Mucosa of descending colon (tissue), 3 donors: ENCODE results near the gene TMPRSS11D. TPM values are rescaled to one million over a fixed set of nuclear protein-coding genes. Genes with fewer than 3 reads are reported as not detected.

Experiments used
- ATAC-seq: fragments of 200-7000 bp; cut with Tn5 transposase; one replicate; pipeline ENCODE4 v1.9.1; 2020; ENCODE audit warnings: mild to moderate bottlenecking, moderate library complexity
- DNase-seq, 3 donors: peaks; one replicate each; pipeline ENCODE4 v3.0.0-alpha.2; 2020
- H3K36me3 ChIP-seq: fragments of 200-600 bp; one replicate; pipeline ENCODE4 v1.8.0; 2021; ENCODE audit warnings: low read depth, mild to moderate bottlenecking
- H3K4me1 ChIP-seq: fragments of 200-600 bp; one replicate; pipeline ENCODE4 v1.8.0; 2021; ENCODE audit warnings: low read depth, mild to moderate bottlenecking
- H3K4me3 ChIP-seq: fragments of 200-600 bp; one replicate; pipeline ENCODE4 v1.8.0; 2021; ENCODE audit warnings: mild to moderate bottlenecking
- H3K9me3 ChIP-seq: fragments of 200-600 bp; one replicate; pipeline ENCODE4 v1.8.0; 2021; ENCODE audit warnings: mild to moderate bottlenecking
- intact Hi-C, 2 donors: fragments of 100-400 bp; cut with DNase I in 1 of 2; cut with micrococcal nuclease in 1 of 2; formaldehyde crosslinking; loops; one replicate each; pipeline versions ENCODE4 v1.11.0 to v1.11.1; 2022; cut with DNase I, micrococcal nuclease
- total RNA-seq, 3 donors: library from RNA; stranded (reverse); fragmentation: NEBNext Ultra II Directional in 2 of 3; extraction: Animal tissue kit (Norgen Biotek cat#: 25700) in 2 of 3; gene quantifications; one replicate each; pipeline versions ENCODE4 v1.2.1 to v1.2.4, GENCODE V29; 2021 to 2023
- TF ChIP-seq, protein P1 (sequence below): fragments of 200-600 bp; IDR thresholded peaks from one replicate; pipeline ENCODE4 v1.8.0; 2022; ENCODE audit warnings: antibody characterized with exemption, mild to moderate bottlenecking
- donor health status: DM: no; HTN: no; CAD: no; lungs with moderate emphysema.
- donor health status: DM: no; HTN: no; CAD: no.
- donor health status: DM: no; HTN: yes; CAD: no.

Gene TMPRSS11D
- total RNA-seq, 3 donors from 2014 or later: not detected

DNA sequence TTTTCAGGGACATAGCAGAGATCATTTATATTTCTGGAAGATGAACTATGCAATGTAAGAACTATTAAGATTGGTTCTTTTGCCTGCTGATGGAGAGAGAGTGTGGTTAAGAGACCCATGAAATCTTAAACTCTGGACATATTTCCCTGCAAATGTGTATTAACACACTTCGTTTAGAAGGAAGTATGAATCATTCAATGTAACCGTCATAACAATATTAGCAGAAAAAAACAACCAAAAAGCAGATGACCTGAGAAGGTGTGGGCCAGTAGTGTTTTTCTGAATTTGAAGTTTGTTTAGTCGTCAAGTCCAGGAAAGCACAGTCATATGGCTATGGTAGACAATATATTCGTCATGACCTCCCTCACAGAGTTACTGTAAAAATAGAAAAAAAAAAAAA is 2.5 kb upstream of the TMPRSS11D start:
- Histone ChIP-seq H3K36me3 (no peaks in the 10 kb centered on the region), H3K9me3 (no peaks in the 10 kb centered on the region), H3K4me1 (no peaks in the 10 kb centered on the region), H3K4me3 (no peak overlapping the region)
- TF ChIP-seq, protein P1, sequence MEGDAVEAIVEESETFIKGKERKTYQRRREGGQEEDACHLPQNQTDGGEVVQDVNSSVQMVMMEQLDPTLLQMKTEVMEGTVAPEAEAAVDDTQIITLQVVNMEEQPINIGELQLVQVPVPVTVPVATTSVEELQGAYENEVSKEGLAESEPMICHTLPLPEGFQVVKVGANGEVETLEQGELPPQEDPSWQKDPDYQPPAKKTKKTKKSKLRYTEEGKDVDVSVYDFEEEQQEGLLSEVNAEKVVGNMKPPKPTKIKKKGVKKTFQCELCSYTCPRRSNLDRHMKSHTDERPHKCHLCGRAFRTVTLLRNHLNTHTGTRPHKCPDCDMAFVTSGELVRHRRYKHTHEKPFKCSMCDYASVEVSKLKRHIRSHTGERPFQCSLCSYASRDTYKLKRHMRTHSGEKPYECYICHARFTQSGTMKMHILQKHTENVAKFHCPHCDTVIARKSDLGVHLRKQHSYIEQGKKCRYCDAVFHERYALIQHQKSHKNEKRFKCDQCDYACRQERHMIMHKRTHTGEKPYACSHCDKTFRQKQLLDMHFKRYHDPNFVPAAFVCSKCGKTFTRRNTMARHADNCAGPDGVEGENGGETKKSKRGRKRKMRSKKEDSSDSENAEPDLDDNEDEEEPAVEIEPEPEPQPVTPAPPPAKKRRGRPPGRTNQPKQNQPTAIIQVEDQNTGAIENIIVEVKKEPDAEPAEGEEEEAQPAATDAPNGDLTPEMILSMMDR: no peak
- intact Hi-C loops: no loop called here
- no peak for ATAC-seq
- DNase-seq: no peak

DNA sequence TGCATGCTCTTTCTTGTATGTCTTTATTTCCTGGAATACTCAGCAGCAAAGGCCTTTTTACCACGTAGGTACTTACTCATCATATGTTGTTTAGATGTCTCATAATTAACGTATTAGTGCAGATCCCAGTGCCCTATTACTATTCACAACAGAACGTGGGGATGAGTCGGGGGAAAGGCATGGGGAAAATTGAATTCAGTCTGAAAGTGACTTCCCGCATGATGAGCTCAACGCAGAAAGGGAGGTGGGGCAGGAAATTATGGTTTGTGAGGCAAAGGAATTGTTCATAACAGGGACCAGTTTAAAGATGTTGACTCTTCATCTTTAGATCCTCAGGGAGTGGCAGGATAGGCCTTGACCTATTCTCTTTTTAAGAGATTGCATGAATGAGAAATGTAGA is 2.0 kb upstream of the TMPRSS11D start:
- intact Hi-C loops: no loop called here
- H3K4me1 ChIP-seq: no peaks in the 10 kb centered on the region
- no peaks in the 10 kb centered on the region for H3K36me3 ChIP-seq
- H3K9me3 ChIP-seq: no peaks in the 10 kb centered on the region
- ATAC-seq (no peak), DNase-seq (no peak)
- TF ChIP-seq, protein P1: no peak
- H3K4me3 ChIP-seq: no peak overlapping the region

DNA sequence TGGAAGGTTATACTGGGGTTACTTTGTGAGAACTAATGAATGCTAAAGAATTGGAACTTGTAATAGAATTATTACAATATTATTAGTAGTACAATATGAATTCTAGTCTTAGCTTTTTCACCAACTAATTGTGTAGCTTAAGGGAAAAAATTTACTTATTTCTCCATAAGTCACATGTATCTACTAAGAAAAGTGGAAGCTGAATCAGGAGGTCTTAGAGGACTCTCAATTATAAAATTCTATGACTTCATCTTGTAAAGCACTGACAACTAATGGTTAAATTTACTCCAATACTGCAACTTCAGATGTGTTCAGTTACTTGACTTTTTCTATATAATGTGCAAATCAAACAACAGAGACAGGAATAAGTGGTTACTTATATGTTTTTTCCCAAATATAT is 899 bp upstream of the TMPRSS11D start:
- TF ChIP-seq, protein P1: no peak
- Histone ChIP-seq H3K4me1 (no peaks in the 10 kb centered on the region), H3K9me3 (no peaks in the 10 kb centered on the region), H3K4me3 (no peak overlapping the region), H3K36me3 (no peaks in the 10 kb centered on the region)
- intact Hi-C loops: no loop called here
- DNase-seq (no peak), ATAC-seq (no peak)

DNA sequence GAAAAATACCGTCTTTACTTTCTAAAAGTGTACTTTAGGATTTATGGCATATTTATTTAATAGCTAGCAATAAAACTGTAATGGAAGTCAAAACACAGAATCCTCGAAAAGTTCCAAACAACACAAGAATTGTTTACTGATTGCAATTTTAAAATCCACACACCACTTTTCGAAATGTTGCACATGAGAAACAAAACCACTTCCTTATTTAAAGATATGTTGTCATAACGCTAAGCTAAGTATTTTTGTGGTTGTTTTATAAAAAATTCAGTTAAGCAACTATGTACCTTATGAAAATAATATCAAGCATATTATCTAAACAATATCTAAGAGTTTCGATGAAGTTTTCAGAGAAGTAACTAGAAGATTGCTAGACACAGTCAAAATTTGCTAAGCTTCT is 344 bp downstream of the TMPRSS11D start:
- Histone ChIP-seq H3K9me3 (no peaks in the 10 kb centered on the region), H3K36me3 (no peaks in the 10 kb centered on the region), H3K4me1 (no peaks in the 10 kb centered on the region), H3K4me3 (no peak overlapping the region)
- ATAC-seq (no peak), DNase-seq (no peak)
- intact Hi-C loops: no loop called here
- TF ChIP-seq, protein P1: no peak

DNA sequence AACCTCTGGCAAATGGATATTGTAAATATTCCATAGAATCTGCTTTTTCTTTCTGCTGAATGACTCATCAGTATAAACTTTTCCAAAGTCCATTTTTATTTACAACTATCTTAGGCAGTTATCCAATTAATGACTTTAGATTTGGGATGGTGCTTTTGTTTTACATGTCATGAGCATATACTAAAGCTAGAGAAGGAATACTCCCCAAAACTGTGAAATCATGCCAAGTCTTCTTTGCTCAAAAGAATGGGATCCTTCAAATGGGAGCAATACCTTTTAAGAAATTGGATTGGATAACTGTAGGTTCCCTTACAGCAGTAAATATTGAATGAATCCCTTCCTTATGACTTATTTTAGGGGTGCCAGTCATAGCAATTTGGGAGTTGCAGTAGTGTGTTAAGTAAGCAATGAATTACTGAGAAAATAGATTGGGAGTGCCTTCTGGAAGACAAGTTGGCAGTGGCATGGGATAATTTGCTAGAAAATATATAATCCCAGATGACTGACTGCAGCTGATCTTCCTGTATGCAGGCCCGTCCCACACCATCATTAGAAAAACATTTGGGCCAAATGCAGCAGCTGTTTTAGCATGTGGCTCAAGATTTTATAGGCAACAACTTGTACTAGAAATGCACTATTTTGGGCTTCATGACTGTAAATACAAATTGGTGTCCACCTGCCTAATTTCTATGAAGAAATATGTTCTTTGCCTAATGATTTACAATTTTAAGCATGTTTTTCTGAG is 2.8 kb downstream of the TMPRSS11D start:
- no peak for DNase-seq
- Histone ChIP-seq H3K36me3 (no peaks in the 10 kb centered on the region), H3K4me3 (no peak overlapping the region), H3K9me3 (no peaks in the 10 kb centered on the region), H3K4me1 (no peaks in the 10 kb centered on the region)
- intact Hi-C loops: no loop called here
- ATAC-seq: no peak
- TF ChIP-seq, protein P1: no peak
